ENCODE measurements around the gene NOBOX.

GRCh38 chr7:144397086-144397485 lies 6.4 kb downstream of the NOBOX start:
- TF ChIP-seq POLR2AphosphoS5 (IDR thresholded peaks at IDR 0.05) (no peak), POLR2A (IDR thresholded peaks at IDR 0.05) (no peak)

Data from suprapubic skin (tissue), 4 donors.